AG04450 (cell line): ENCODE data around the gene CCDC74B. TPM values are rescaled to one million over a fixed set of nuclear protein-coding genes. Genes with fewer than 3 reads are reported as not detected.
"Not testable (repeated sequence)": the region's sequence is repeated elsewhere in the genome, so short reads cannot be mapped to it uniquely, and the experiment has no call there.

Source experiments
- CTCF ChIA-PET: fragments of 300-600, 350-600 bp; formaldehyde crosslinking; extraction: SDS; loops from one replicate; lab custom pipeline; 2022; ENCODE audit warnings: antibody characterized with exemption, inconsistent platforms; lab: Charles Lee
- POLR2A ChIA-PET: fragments of 350-600 bp; formaldehyde crosslinking; extraction: SDS; loops from one replicate; lab custom pipeline; 2021; ENCODE audit warnings: antibody characterized with exemption, inconsistent platforms; lab: Yijun Ruan, JAX
- DNase-seq: peaks from one replicate; pipeline ENCODE4 v3.0.0-alpha.2; 2011; ENCODE audit warnings: low read depth, low spot score
- H3K27ac ChIP-seq: one replicate; pipeline ENCODE4 v1.5.1; 2012; ENCODE audit warnings: low read depth, low read length, control low read depth
- H3K27me3 ChIP-seq: one replicate; pipeline ENCODE4 v1.6.0; 2012; ENCODE audit warnings: low read length; ENCODE audit not compliant: control insufficient read depth, insufficient read depth
- H3K4me3 ChIP-seq: 2 replicates; pipeline ENCODE4 v1.5.1; 2011; ENCODE audit warnings: mild to moderate bottlenecking, low read depth, low read length, control low read depth
- H3K9me3 ChIP-seq: 2 replicates; pipeline ENCODE4 v1.5.1; 2012; ENCODE audit warnings: low read length; ENCODE audit not compliant: control insufficient read depth, insufficient read depth
- polyA plus RNA-seq: library from polyadenylated mRNA; depleted of rRNA; stranded (reverse); fragments of >200 nt; gene quantifications from 2 replicates; pipeline ENCODE4 v1.2.3, GENCODE V29; 2011
- TF ChIP-seq, protein P1 (sequence below): IDR thresholded peaks from 2 replicates; pipeline ENCODE4 v1.5.1; 2011; ENCODE audit warnings: low read depth, low read length, control low read depth, inconsistent platforms

CCDC74B gene
- polyA plus RNA-seq, 1 experiment, result 3.8 TPM

DNA sequence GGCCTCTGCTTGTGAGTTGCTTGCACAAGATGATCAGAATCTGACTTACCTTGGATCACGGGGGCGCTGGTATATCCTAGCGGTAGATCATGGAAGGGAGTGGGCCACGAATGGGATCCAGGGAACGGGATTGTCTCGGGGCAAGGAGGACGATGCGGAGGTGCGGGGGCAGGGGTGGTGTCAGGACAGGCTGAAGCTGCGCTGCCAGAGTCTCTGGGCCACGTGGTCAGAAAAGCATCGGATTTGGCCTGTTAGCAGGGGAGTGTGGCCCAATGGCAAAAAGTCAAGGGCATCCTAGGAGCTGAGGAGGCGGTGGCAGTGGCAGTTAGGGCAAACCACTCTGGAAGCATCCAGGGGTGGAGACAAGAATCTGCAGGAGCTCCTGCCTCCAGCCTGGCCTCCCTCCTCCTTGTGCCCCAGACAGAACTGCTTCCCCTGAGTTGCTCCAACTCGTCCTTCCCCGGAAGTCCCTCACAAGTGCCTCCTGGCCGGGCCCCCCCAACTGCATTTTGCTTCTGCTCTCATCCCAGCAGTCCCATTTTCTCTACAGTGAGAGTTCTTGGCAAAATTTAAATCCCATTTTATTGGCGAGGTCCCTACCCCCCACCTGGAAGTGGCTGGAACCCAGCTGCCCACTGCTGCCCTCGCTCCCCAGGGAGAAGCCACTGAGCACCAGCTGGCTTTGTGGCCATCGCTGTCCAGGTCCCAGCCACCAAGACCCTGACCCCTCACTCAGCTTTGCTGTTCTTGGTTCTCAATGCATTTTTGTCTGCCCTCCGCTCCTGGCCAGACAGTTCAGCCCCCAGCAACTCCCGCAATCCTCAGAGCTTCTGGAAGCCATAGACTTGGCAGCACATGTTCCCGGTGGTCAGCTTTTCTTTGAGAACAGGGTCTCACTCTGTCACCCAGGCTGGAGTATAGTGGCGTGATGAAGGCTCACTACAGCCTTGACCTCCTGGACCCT lies 5.6 kb upstream of the CCDC74B start:
- no peak overlapping the region for H3K27ac ChIP-seq
- no peaks in the 10 kb centered on the region for H3K9me3 ChIP-seq
- H3K27me3 ChIP-seq, result no peaks in the 10 kb centered on the region
- ChIA-PET CTCF (no interaction called here), POLR2A (interaction anchor here (1.0 kb wide), 1 partner anchor 31 kb away, joined by 3 read pairs; the partner anchor contains the start of gene SMPD4)
- H3K4me3 ChIP-seq, result no peak overlapping the region
- no peak for DNase-seq
- TF ChIP-seq, protein P1, sequence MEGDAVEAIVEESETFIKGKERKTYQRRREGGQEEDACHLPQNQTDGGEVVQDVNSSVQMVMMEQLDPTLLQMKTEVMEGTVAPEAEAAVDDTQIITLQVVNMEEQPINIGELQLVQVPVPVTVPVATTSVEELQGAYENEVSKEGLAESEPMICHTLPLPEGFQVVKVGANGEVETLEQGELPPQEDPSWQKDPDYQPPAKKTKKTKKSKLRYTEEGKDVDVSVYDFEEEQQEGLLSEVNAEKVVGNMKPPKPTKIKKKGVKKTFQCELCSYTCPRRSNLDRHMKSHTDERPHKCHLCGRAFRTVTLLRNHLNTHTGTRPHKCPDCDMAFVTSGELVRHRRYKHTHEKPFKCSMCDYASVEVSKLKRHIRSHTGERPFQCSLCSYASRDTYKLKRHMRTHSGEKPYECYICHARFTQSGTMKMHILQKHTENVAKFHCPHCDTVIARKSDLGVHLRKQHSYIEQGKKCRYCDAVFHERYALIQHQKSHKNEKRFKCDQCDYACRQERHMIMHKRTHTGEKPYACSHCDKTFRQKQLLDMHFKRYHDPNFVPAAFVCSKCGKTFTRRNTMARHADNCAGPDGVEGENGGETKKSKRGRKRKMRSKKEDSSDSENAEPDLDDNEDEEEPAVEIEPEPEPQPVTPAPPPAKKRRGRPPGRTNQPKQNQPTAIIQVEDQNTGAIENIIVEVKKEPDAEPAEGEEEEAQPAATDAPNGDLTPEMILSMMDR, result no peak

DNA sequence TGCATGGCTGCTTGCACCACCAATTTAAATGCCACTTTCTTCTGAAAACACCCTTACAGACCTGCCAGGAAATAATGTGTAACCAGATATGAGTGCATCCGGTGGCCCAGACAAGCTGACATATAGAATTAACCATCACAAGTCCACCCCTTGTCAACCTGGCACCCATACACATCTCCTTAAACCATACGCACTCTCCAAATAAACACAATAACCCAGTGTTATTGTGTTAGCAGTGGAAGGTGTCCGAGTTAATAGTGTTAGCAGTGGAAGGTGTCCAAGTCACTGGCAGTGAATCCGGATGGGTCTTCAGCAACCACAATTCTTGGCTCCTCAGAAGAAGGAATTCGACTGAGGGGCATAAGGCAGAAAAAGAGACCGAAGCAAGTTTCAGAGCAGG lies 3.6 kb upstream of the CCDC74B start:
- H3K27me3 ChIP-seq, POLR2A ChIA-PET, CTCF ChIA-PET, DNase-seq, H3K4me3 ChIP-seq, H3K27ac ChIP-seq, H3K9me3 ChIP-seq: not testable (repeated sequence)

DNA sequence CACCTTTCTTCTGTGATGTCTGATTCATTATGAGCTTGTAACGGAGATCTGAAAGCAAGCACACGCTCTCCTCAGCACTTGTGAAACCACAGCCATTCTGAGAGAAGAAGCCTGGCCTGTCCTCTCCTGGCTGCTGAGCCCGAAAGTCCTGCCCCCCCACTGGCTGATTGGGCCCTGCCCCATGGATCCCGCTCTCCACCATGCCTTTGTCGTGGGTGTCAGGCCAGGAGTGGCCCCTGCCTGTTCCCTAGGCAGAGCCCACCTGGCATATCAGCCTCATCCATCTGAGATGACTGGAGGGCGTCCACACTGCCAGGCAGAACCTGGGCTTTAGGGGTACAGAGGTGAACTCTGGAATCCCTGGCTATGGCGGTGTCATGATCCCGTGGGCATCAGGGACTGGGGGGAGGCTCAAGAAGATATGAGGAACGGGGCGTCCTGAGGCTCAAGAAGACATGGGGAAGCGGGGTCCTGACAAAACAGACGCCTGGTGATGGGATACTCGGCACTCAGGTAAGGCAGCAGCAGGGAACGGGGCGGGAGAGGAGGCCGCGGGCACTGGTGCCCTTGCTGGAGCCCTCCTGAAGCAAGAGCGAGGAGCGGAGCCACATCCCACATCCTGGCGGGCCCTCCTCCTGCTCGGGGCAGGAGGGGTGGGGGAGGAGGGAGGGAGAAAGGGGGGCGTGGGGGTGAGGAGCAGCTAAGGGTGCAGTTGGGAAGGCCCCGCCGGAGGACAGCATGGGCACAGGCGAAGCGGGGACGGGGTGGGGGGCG lies 1.5 kb downstream of the CCDC74B start:
- H3K27ac ChIP-seq, POLR2A ChIA-PET, CTCF ChIA-PET, H3K27me3 ChIP-seq, DNase-seq, H3K9me3 ChIP-seq: not testable (repeated sequence)
- H3K4me3 ChIP-seq, result peak overlapping the region; percentile 36; the same call in 1 of the 2 replicates

DNA sequence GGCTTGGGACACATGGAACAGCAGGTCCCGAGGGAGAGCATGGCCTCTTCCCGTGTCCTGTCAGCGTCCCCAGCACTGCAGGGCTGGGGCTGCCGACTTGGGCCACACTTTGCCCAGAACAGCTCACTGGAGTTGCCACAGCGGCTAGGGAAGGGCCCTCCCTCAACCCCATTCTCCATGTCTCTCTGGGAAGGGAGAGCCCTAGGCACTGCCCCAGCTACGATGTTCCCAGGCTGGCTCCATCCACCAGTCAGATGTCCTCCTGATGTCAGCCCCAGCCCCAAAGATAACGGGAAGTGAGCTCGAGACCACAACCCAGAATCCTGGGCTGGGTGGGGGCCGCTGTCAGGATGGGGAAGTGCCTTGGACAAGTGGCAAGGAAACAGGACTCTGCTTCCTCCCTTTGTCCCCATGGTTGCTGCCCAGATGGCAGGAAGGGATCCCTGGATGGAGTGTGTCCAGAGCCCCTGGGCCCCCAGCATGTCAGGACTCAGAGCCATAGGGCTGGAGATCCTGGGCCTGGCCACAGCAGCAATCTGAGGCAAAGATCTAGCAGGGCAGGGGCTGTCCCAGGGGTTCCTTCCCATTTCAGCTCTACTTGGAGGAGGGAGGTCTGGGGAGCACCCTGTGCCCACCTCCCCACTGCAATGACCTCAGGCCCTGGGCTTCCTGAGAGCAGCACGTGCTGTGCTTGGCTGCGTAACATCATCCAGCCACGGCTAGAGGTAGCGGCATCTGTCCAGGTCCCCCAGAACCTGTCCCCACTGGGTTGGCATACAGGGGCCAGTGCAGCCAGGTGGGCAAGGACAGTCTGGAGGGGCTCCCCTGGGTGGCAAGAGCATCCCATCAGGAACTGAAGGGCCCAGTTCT lies 2.3 kb downstream of the CCDC74B start:
- H3K9me3 ChIP-seq, H3K4me3 ChIP-seq, H3K27ac ChIP-seq, CTCF ChIA-PET, H3K27me3 ChIP-seq, DNase-seq, POLR2A ChIA-PET: not testable (repeated sequence)

DNA sequence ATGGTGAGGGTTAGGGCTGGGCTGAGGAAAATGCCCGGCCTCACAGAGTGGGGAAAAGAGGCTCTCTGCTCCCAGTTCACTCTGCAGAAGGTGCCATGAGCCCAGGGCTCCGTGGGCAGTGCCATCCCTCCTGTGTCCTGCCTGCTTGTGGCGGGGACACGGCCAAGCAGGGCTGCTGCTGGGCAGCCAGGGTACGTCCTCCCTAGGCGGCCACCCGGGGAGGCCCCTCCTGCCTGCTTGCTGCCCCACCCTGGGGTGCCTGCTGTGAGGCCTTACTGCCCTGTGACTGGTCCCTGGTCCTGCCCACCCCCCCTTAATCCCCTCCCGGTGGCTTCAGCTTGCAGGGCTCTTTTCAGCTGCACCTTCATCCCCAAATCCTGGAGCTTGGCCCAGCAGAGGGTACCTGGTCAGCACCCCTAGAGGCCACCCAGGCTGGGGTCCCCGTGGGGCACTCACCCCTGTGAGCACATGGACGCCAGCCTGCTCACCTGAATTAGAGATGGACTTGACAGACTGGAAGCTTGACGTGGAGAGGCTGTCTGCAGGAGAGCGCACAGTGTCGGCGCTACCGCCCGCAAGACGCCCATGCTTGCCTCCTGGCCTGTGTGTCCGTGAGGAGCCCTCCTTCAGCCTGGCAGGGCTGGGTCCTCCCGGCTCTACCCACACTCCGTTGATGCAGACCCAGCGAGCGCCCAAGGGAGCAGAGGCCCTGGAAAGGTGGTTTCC lies 3.1 kb downstream of the CCDC74B start:
- CTCF ChIA-PET, DNase-seq, H3K27ac ChIP-seq, H3K9me3 ChIP-seq, H3K4me3 ChIP-seq, H3K27me3 ChIP-seq, POLR2A ChIA-PET: not testable (repeated sequence)

DNA sequence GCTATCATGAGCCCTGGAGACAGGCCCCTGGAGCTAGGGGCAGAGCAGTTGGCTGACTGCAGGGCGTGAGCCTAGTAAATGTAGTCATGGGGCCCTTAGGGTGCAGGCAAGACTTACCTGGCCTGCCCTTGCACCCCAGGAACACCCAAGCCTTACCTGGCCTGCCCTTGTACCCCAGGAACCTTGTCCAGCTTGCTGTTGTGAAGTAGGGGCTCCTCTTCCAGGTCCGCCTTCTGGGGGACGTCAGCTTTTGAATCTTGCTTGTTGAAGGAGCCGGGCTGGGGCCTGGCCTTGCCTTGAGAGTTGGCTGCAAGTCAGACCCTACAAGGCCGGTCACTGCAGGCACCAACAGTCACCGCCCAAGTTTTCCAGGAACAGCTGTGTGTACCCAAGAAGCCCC lies 3.9 kb downstream of the CCDC74B start:
- H3K4me3 ChIP-seq, H3K27ac ChIP-seq, DNase-seq, H3K9me3 ChIP-seq, CTCF ChIA-PET, H3K27me3 ChIP-seq, POLR2A ChIA-PET: not testable (repeated sequence)

DNA sequence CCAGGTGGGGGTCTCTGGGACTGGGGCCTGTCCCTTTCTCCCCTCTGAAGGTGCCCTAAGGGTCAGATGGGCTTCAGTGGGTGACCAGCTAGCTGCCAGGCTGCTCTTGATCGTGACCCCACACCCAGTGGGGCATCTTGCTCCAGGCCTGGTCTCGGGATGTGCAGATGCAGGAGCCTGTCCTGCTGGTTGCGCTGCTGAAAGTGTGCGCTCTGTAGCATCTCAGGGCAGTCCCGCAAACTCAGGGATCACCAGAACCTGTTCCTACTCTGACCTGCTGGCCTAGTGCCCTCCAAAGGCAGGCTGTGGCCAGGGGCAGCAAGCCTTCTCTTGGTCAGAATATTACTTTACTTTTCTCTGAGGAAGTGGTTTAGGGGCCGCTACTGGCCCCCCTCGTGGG lies 4.4 kb downstream of the CCDC74B start:
- H3K27me3 ChIP-seq, POLR2A ChIA-PET, H3K27ac ChIP-seq, CTCF ChIA-PET, DNase-seq, H3K9me3 ChIP-seq, H3K4me3 ChIP-seq: not testable (repeated sequence)

DNA sequence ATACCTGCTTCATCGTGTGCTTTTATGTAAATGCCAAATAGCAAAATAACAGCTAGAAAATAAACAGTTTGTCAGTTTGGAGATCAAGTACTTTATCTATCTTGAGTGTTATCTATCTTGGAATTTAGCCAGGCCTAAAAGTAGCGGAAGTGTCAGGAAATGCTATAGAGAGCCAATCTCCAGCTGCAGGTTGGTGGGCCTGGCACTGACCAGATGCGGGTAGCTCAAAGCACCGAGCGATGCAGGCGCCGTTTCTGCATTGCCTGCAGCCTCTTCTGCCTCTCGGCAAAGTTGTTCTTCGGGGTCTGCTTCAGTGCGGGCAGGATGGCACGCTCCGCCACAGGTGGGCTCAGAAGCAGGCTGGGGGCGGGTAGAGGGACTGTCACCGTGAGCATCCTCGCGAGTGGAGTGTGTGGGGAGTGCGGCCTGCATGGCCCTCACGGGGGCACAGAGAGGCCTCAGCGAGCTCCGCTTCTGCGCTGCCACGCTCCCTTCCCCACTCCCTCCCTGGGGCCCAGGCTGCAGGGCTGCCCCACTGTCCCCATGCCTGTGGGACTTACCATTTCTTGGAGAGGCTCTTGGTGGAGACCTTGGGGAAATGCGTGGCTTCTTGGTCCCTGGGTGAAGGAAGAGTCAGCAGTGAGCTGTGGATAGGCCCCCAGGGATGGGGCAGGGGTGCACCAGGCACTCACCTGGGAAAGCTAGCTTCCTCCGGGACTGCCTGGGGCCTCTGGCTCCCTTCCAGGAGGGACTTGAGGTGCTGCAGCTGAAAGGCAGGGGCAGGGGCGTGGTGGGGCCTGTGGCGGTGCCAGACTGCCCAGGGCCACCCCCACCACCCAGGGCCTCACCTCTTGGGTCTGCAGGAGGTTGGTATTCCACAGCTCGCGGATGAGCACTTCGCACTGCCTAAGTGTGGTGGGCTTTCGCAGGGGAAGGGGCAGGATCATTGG lies 5.3 kb downstream of the CCDC74B start:
- H3K27ac ChIP-seq, H3K4me3 ChIP-seq, DNase-seq, H3K27me3 ChIP-seq, CTCF ChIA-PET, H3K9me3 ChIP-seq, POLR2A ChIA-PET: not testable (repeated sequence)

DNA sequence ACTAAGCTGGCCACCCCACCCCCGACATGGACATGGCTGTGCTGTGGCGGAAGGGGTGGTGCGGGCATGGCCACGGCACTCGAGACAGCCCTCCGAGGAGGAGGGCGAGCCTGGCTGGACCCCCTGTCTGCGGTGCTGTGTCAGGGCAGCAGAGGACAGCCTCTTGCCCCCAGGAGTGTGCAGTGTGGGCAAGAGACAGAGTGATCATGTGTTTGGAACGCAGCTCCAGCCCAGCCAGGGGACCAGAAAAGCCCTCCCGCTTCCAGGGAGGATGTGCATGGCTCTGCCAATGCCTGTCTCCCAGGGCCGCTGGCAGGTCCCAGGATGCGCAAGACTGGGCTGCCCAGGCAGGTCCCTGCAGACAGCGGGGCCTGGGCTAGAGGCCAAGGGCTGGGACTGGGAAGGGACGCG lies 6.1 kb downstream of the CCDC74B start:
- H3K27ac ChIP-seq, CTCF ChIA-PET, H3K4me3 ChIP-seq, DNase-seq, H3K27me3 ChIP-seq, POLR2A ChIA-PET, H3K9me3 ChIP-seq: not testable (repeated sequence)
